ENCODE measurements around the gene TSPEAR. TPM values are rescaled to one million over a fixed set of nuclear protein-coding genes. Genes with fewer than 3 reads are reported as not detected.

The TSPEAR gene
- total and polyA plus RNA-seq, 8 donors, result 0.05 to 0.29 (median 0.12) TPM; not detected in 4

GRCh38 chr21:44755227-44755626, 43.9 kb upstream of the TSPEAR start:
- Histone ChIP-seq H3K4me3 (no peak overlapping the region), H3K36me3 (no peaks in the 10 kb centered on the region), H3K9me3 (peaks cover 0 to 9% (median 0%) of the 10 kb centered on the region in 4 donors), H3K4me1 (no peaks in the 10 kb centered on the region), H3K27ac (no peak overlapping the region), H3K27me3 (peaks cover 0 to 40% (median 3%) of the 10 kb centered on the region in 3 donors)
- no peak for DNase-seq
- TF ChIP-seq EP300 (IDR thresholded peaks at IDR 0.05) (no peak), CTCF (IDR thresholded peaks at IDR 0.05) (no peak), POLR2A (IDR thresholded peaks at IDR 0.05) (no peak), POLR2AphosphoS5 (IDR thresholded peaks at IDR 0.05) (no peak)
- WGBS, 5 donors, result 71 to 89% (median 82%) methylated on average over 5 of the region's 5 CpGs
- intact Hi-C loops (cut with DNase I; ENCODE audit: low total_unique reads), result no loop called here

GRCh38 chr21:44753357-44753756, 42.0 kb upstream of the TSPEAR start:
- 71 to 87% (median 81%) methylated on average over 10 to 19 of the region's 19 CpGs for WGBS, 5 donors
- H3K9me3 ChIP-seq, result peaks cover 0 to 9% (median 0%) of the 10 kb centered on the region in 4 donors
- intact Hi-C loops (cut with DNase I; ENCODE audit: low total_unique reads), result no loop called here

GRCh38 chr21:44752671-44753235, 41.4 kb upstream of the TSPEAR start:
- peaks cover 0 to 9% (median 0%) of the 10 kb centered on the region in 4 donors for H3K9me3 ChIP-seq
- 56 to 69% (median 62%) methylated on average over 11 of the region's 11 CpGs for WGBS, 5 donors
- no peaks in the 10 kb centered on the region for H3K4me1 ChIP-seq
- H3K36me3 ChIP-seq, result no peaks in the 10 kb centered on the region
- DNase-seq, result no peak
- intact Hi-C loops (cut with DNase I; ENCODE audit: low total_unique reads), result no loop called here
- peaks cover 0 to 41% (median 20%) of the 10 kb centered on the region in 3 donors for H3K27me3 ChIP-seq
- no peak for TF ChIP-seq EP300 (IDR thresholded peaks at IDR 0.05)
- no peak for TF ChIP-seq CTCF (IDR thresholded peaks at IDR 0.05)
- no peak for TF ChIP-seq POLR2AphosphoS5 (IDR thresholded peaks at IDR 0.05)
- TF ChIP-seq POLR2A (IDR thresholded peaks at IDR 0.05), result no peak
- no peak overlapping the region for H3K27ac ChIP-seq
- H3K4me3 ChIP-seq, result no peak overlapping the region

More at GRCh38 chr21:44753357-44753756, 42.0 kb upstream of the TSPEAR start:
- Histone ChIP-seq H3K27me3 (peaks cover 0 to 47% (median 20%) of the 10 kb centered on the region in 3 donors), H3K36me3 (no peaks in the 10 kb centered on the region), H3K27ac (no peak overlapping the region), H3K4me1 (no peaks in the 10 kb centered on the region), H3K4me3 (no peak overlapping the region)
- no peak for DNase-seq
- no peak for TF ChIP-seq CTCF (IDR thresholded peaks at IDR 0.05)

- WGBS, 5 donors, result 79 to 84% (median 83%) methylated on average over 34 of the region's 34 CpGs
- intact Hi-C loops (cut with DNase I; ENCODE audit: low total_unique reads), result no loop called here
- TF ChIP-seq POLR2A (IDR thresholded peaks at IDR 0.05) (no peak), EP300 (IDR thresholded peaks at IDR 0.05) (no peak), CTCF (IDR thresholded peaks at IDR 0.05) (no peak), POLR2AphosphoS5 (IDR thresholded peaks at IDR 0.05) (no peak)
- no peak overlapping the region for H3K27ac ChIP-seq
- H3K36me3 ChIP-seq, result no peaks in the 10 kb centered on the region
- H3K4me3 ChIP-seq, result no peak overlapping the region
- H3K4me1 ChIP-seq, result no peaks in the 10 kb centered on the region
- peaks cover 0 to 9% (median 0%) of the 10 kb centered on the region in 4 donors for H3K9me3 ChIP-seq
- peaks cover 0 to 41% (median 20%) of the 10 kb centered on the region in 3 donors for H3K27me3 ChIP-seq
- DNase-seq, result no peak
Measured at GRCh38 chr21:44751799-44752636, 40.6 kb upstream of the TSPEAR start.
